Activated CD4-positive, alpha-beta T cell treated with anti-CD3 and anti-CD28 coated beads for 36 hours (primary cell): ENCODE measurements around the gene KIF22. TPM values are rescaled to one million over a fixed set of nuclear protein-coding genes. Genes with fewer than 3 reads are reported as not detected.

Experiments
- ATAC-seq: fragments of 200-7000 bp; cut with Tn5 transposase; one replicate; pipeline ENCODE4 v1.10.0; 2021; ENCODE audit warnings: mild to moderate bottlenecking, moderate library complexity
- CTCF ChIA-PET: fragments of 350-600 bp; sonication (Branson Sonifier 250); formaldehyde crosslinking; loops from one replicate; lab custom pipeline; 2021; ENCODE audit warnings: antibody characterized with exemption; lab: Charles Lee
- POLR2A ChIA-PET: fragments of 350-600 bp; sonication (Branson Sonifier 250); formaldehyde crosslinking; loops from one replicate; lab custom pipeline; 2021; ENCODE audit warnings: antibody characterized with exemption, inconsistent platforms; lab: Charles Lee
- DNase-seq: peaks from one replicate; pipeline ENCODE4 v3.0.0-alpha.2; 2020
- H3K27ac Mint-ChIP-seq: one replicate; pipeline ENCODE4 v1.8.0; 2021; ENCODE audit warnings: mixed read lengths
- H3K27me3 Mint-ChIP-seq: one replicate; pipeline ENCODE4 v1.8.0; 2021; ENCODE audit warnings: mixed read lengths
- H3K36me3 Mint-ChIP-seq: one replicate; pipeline ENCODE4 v1.8.0; 2021; ENCODE audit warnings: low read depth, mixed read lengths
- H3K4me1 Mint-ChIP-seq: one replicate; pipeline ENCODE4 v1.8.0; 2021; ENCODE audit warnings: mixed read lengths
- H3K4me3 Mint-ChIP-seq: one replicate; pipeline ENCODE4 v1.8.0; 2021; ENCODE audit warnings: mild to moderate bottlenecking, moderate library complexity, mixed read lengths
- H3K9me3 Mint-ChIP-seq: one replicate; pipeline ENCODE4 v1.8.0; 2021; ENCODE audit warnings: low read depth, mixed read lengths
- intact Hi-C, 2 experiments: fragments of 100-400 bp; cut with DNase I in 1 of 2; cut with micrococcal nuclease in 1 of 2; formaldehyde crosslinking; loops; one replicate each; pipeline versions ENCODE4 v1.14.2 to v1.15.1; 2022 to 2024; cut with DNase I, micrococcal nuclease
- total RNA-seq, 2 experiments: library from RNA; stranded (reverse); gene quantifications; one replicate each; pipeline ENCODE4 v1.2.3, GENCODE V29; 2021

The KIF22 gene
- total RNA-seq, 2 experiments from 2014 or later = 153 to 168 TPM

DNA sequence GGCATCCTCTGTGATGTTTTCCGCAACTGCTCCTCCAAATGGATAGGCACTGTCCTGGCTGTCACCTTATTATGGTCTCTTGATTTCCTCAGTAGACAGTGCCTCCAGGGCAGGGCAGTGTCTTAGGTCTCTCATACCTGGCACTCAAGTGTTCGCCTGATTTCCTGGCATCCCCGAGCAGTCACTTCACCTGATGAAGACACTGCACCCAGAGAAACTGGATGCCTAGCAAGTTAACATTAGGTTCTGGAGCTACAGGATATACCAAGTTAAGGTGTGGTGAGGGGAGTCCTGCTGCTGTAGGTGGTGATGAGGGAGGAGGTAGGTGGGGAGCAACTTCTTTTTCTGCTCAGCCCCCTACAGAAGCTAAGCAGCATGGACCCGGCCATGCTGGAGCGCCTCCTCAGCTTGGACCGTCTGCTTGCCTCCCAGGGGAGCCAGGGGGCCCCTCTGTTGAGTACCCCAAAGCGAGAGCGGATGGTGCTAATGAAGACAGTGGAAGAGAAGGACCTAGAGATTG lies 11.9 kb downstream of the KIF22 start:
- Mint-ChIP-seq H3K4me1 (peaks cover 16% of the 10 kb centered on the region), H3K27me3 (no peaks in the 10 kb centered on the region), H3K4me3 (no peak overlapping the region), H3K9me3 (no peaks in the 10 kb centered on the region), H3K27ac (peak overlapping the region; percentile 12), H3K36me3 (peaks cover 52% of the 10 kb centered on the region)
- ChIA-PET CTCF (interaction anchor here (0.6 to 3.5 kb wide), 4 partner anchors 12 to 861 kb away, joined by 3 to 23 read pairs (median 8); partner anchors contain the start of gene KIF22), POLR2A (interaction anchor here (0.9 to 4.1 kb wide), 3 partner anchors 9 to 102 kb away, joined by 3 to 21 read pairs (median 4); partner anchors contain the start of gene KIF22)
- ATAC-seq = no peak
- intact Hi-C loops = no loop called here
- DNase-seq = no peak

DNA sequence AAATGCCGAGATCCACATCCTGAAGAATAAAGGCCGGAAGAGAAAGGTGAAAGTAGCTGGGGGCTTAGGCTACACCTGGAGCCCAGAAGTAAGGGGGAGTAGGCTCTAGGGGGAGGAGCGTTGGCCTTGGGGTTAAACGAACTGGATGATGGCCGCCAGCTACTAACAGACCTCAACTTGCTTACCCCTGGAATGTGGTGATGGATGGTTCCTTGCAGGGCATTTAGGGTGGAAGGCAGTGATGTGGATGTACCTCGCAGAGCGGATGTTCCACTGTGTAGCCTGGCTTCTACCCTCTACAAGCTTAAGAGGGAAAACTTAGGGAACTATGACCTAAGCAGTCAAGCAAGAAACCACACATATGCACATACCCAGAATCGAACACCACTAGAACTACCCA lies 13.5 kb downstream of the KIF22 start:
- ChIA-PET POLR2A (interaction anchor here (0.6 to 4.1 kb wide), 6 partner anchors 8 to 379 kb away, joined by 3 to 21 read pairs (median 4); partner anchors contain the start of genes CORO1A, KIF22 and PAGR1), CTCF (interaction anchor here (0.8 to 3.5 kb wide), 7 partner anchors 12 to 158 kb away, joined by 3 to 23 read pairs (median 8); partner anchors contain the start of genes KIF22, PAGR1 and TMEM219)
- Mint-ChIP-seq H3K27me3 (no peaks in the 10 kb centered on the region), H3K4me3 (peak overlapping the region; percentile 99), H3K9me3 (no peaks in the 10 kb centered on the region), H3K36me3 (peaks cover 53% of the 10 kb centered on the region), H3K27ac (peak overlapping the region; percentile 100), H3K4me1 (peaks cover 26% of the 10 kb centered on the region)
- DNase-seq (no peak), ATAC-seq (no peak)
- intact Hi-C loops = no loop called here

DNA sequence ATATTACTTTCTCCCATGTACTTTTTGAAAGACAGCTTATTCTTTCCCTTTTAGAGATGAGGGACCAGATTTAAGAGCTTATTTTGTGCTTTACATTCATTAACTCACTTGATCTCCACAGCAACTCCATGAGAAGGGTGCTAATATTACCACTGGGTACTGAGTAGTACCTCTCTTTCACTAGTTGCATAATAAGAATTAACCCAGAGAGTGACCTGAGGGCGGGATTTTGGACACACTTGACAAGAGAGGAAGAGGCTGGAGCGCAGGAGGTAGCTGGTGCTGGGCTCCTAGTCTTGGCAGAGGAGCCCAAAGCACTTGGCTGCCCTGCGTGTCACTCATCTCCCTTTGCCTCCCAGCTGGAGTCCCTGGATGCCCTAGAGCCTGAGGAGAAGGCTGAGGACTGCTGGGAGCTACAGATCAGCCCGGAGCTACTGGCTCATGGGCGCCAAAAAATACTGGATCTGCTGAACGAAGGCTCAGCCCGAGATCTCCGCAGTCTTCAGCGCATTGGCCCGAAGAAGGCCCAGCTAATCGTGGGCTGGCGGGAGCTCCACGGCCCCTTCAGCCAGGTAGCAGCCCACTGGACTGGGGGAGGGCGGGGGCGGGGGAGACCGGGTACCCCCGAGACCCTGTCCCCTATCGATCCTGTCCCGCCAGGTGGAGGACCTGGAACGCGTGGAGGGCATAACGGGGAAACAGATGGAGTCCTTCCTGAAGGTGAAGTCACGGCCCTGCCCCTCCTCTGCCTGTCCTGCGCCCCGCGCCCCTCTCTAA lies 14.1 kb downstream of the KIF22 start:
- H3K4me1 Mint-ChIP-seq = peaks cover 28% of the 10 kb centered on the region
- peak overlapping the region; percentile 100 for H3K27ac Mint-ChIP-seq
- H3K9me3 Mint-ChIP-seq = no peaks in the 10 kb centered on the region
- no peak for ATAC-seq
- intact Hi-C loops = loop anchor here (1.0 to 5.0 kb wide), 15 partner anchors 12 to 1592 kb away; partner anchors contain the start of genes CDIPT (in 2 of the 2), KIF22 (in 2 of the 2), ALDOA (in 1 of the 2) and FBXL19 (in 1 of the 2)
- CTCF ChIA-PET = interaction anchor here (0.8 to 3.5 kb wide), 7 partner anchors 12 to 157 kb away, joined by 3 to 23 read pairs (median 8); partner anchors contain the start of genes KIF22, PAGR1 and TMEM219
- POLR2A ChIA-PET = interaction anchor here (0.6 to 4.1 kb wide), 7 partner anchors 9 to 378 kb away, joined by 3 to 21 read pairs (median 4); partner anchors contain the start of genes CORO1A, KIF22 and PAGR1
- no peaks in the 10 kb centered on the region for H3K27me3 Mint-ChIP-seq
- peaks cover 52% of the 10 kb centered on the region for H3K36me3 Mint-ChIP-seq
- no peak for DNase-seq
- H3K4me3 Mint-ChIP-seq = peak overlapping the region; percentile 99

DNA sequence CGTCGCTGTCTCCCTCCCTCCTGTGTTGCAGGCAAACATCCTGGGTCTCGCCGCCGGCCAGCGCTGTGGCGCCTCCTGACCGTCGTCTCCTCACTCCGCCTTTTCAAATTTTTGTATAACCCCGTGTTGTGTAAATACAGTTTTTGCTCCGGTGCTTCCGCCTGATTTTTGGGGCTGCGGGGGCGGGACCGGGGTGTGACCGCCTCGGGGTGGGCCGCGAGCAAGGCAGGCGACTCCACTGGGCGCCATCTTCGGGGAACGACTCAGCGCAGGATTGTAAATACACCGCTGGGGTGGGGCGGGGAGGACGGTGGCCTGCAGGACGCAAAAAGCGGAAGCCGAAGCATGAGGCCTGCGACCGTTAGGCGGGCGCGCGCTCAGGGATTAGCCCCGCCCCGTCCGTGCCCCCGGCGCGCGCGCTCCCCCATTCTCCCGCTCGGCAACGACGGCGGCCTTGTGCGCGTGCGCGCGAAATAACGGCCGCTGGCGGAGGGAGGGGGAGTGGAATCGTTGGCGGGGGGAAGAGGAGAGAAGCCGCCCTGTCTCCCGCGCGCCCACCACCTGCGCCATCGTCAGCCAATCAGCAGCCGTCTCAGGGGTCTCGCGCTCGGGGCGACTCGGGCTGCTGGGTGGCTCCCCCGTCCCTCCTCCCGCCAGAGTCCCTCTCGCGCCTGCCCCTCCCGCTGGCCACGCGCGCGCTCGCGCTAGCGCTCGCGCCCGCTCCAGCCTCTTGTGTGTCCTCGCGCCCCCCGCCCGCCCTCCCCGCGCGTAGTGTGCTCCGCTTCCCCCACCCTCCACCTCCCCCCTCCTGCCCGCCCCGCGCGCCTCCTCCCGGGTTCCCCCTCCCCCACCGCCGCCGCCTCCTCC lies 14.9 kb downstream of the KIF22 start:
- no peaks in the 10 kb centered on the region for H3K27me3 Mint-ChIP-seq
- no peaks in the 10 kb centered on the region for H3K9me3 Mint-ChIP-seq
- peaks cover 36% of the 10 kb centered on the region for H3K4me1 Mint-ChIP-seq
- intact Hi-C loops = loop anchor here (1.0 to 5.0 kb wide), 16 partner anchors 11 to 1593 kb away; partner anchors contain the start of genes CDIPT (in 2 of the 2), KIF22 (in 2 of the 2), ALDOA (in 1 of the 2) and FBRS (in 1 of the 2)
- CTCF ChIA-PET = interaction anchor here (1.6 to 3.5 kb wide), 5 partner anchors 11 to 104 kb away, joined by 8 to 39 read pairs (median 13); partner anchors contain the start of genes KIF22 and PAGR1
- H3K36me3 Mint-ChIP-seq = peaks cover 60% of the 10 kb centered on the region
- POLR2A ChIA-PET = interaction anchor here (0.5 to 4.1 kb wide), 4 partner anchors 15 to 73 kb away, joined by 3 to 21 read pairs (median 4); partner anchors contain the start of gene KIF22
- ATAC-seq = peak; percentile 64
- H3K4me3 Mint-ChIP-seq = peak overlapping the region; percentile 99
- H3K27ac Mint-ChIP-seq = peak overlapping the region; percentile 100
- DNase-seq = peak; percentile 99

DNA sequence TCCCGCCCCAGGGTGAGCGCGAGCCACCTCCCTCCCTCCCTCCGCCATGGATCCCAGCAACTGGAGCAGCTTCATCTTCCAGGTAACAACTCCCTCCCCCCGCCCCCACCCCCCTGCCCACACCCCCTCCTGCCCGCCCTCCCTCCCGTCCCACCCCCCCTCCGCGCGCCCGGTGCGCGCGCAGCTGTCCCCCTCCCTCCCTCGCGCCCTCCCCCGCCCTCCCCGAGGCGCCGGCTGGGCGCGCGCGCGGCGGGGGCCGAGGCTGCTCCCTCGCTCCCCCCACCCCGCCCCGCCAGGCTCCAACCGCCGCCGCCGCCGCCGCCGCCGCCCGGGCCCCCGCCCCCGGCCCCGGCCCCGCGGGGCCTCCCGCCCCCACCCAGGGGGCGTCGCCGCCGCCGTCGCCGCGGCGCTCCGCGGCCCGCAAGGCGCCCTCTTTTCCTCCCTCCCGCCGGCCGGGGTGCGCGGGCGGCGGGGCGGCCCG lies 15.6 kb downstream of the KIF22 start, which contains the start of gene MAZ:
Gene MAZ (plus strand): TSS at position 431 of the 481 bp plus-strand sequence. CDS start 173 bp downstream, outside the sequence.
- peak within 1 kb of the TSS; percentile 100 for H3K27ac Mint-ChIP-seq
- DNase-seq (no peak), ATAC-seq (no peak)
- H3K9me3 Mint-ChIP-seq = no peaks in the 10 kb centered on the region
- peaks cover 43% of the 10 kb centered on the region for H3K4me1 Mint-ChIP-seq
- intact Hi-C loops = loop anchor here in 1 of 2 experiments (2.0 to 5.0 kb wide), 5 partner anchors 853 to 1594 kb away; partner anchors contain the start of genes FBRS, FBXL19, SBK1 and TUFM
- ChIA-PET POLR2A (interaction anchor here (0.5 to 3.0 kb wide), 3 partner anchors 10 to 21 kb away, joined by 4 to 36 read pairs (median 4); partner anchors contain the start of gene PAGR1), CTCF (interaction anchor here (2.9 to 3.5 kb wide), 2 partner anchors 11 to 42 kb away, joined by 39 to 50 read pairs; partner anchors contain the start of gene PAGR1)
- H3K27me3 Mint-ChIP-seq = no peaks in the 10 kb centered on the region
- H3K4me3 Mint-ChIP-seq = peak within 1 kb of the TSS; percentile 99
- H3K36me3 Mint-ChIP-seq = peaks cover 61% of the 10 kb centered on the region

DNA sequence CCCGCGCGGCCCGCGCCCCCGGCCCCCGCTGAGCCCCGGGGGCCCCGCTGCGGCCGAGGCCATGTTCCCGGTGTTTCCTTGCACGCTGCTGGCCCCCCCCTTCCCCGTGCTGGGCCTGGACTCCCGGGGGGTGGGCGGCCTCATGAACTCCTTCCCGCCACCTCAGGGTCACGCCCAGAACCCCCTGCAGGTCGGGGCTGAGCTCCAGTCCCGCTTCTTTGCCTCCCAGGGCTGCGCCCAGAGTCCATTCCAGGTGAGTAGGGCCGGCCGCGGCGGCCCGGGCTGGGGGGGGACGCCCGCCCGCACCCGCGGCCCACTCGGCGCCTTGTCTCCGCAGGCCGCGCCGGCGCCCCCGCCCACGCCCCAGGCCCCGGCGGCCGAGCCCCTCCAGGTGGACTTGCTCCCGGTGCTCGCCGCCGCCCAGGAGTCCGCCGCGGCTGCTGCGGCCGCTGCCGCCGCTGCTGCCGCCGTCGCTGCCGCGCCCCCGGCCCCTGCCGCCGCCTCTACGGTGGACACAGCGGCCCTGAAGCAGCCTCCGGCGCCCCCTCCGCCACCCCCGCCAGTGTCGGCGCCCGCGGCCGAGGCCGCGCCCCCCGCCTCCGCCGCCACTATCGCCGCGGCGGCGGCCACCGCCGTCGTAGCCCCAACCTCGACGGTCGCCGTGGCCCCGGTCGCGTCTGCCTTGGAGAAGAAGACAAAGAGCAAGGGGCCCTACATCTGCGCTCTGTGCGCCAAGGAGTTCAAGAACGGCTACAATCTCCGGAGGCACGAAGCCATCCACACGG lies 16.3 kb downstream of the KIF22 start:
- Mint-ChIP-seq H3K27me3 (no peaks in the 10 kb centered on the region), H3K4me1 (peaks cover 48% of the 10 kb centered on the region), H3K36me3 (peaks cover 55% of the 10 kb centered on the region), H3K27ac (peak overlapping the region; percentile 87), H3K4me3 (peak overlapping the region; percentile 90), H3K9me3 (no peaks in the 10 kb centered on the region)
- intact Hi-C loops = loop anchor here (1.0 to 5.0 kb wide), 9 partner anchors 9 to 1595 kb away; partner anchors contain the start of genes FBRS (in 1 of the 2), FBXL19 (in 1 of the 2), PAGR1 (in 1 of the 2) and SBK1 (in 1 of the 2)
- ChIA-PET POLR2A (interaction anchor here (0.8 to 3.0 kb wide), 10 partner anchors 10 to 844 kb away, joined by 3 to 36 read pairs (median 5); partner anchors contain the start of genes ALDOA, MVP, PAGR1 and PRR14), CTCF (interaction anchor here (1.0 to 3.5 kb wide), 7 partner anchors 10 to 166 kb away, joined by 3 to 50 read pairs (median 7); partner anchors contain the start of genes CDIPT, KIF22, PAGR1 and TAOK2)
- no peak for ATAC-seq
- peak; percentile 82 for DNase-seq

DNA sequence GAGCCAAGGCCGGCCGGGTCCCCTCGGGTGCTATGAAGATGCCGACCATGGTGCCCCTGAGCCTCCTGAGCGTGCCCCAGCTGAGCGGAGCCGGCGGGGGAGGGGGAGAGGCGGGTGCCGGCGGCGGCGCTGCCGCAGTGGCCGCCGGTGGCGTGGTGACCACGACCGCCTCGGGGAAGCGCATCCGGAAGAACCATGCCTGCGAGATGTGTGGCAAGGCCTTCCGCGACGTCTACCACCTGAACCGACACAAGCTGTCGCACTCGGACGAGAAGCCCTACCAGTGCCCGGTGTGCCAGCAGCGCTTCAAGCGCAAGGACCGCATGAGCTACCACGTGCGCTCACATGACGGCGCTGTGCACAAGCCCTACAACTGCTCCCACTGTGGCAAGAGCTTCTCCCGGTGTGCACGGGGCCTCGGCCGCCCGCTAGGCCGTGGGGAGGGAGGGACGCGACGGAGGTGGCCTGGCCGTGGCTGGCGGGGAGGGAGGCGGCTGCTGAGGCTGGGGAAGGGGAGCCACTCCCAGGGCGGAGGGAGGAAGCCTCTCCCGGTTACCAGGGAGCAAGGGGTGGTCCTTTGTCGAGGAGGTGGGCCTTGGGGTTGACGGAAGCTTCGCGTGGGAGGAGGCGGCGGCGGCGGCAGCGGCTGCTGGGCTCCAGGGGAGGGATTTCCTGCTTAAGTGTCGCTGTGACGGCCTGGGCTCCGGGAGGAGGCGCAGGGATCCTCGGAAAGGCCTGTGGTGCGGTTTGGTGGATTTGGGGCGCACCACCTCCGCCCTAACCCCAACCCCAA lies 17.1 kb downstream of the KIF22 start:
- H3K4me1 Mint-ChIP-seq = peaks cover 55% of the 10 kb centered on the region
- H3K27me3 Mint-ChIP-seq = no peaks in the 10 kb centered on the region
- POLR2A ChIA-PET = interaction anchor here (0.6 to 3.0 kb wide), 12 partner anchors 9 to 843 kb away, joined by 3 to 36 read pairs (median 4); partner anchors contain the start of genes ALDOA, KIF22, MVP and PAGR1
- H3K9me3 Mint-ChIP-seq = no peaks in the 10 kb centered on the region
- peak; percentile 94 for DNase-seq
- intact Hi-C loops = loop anchor here (1.0 to 5.0 kb wide), 10 partner anchors 9 to 1595 kb away; partner anchors contain the start of genes FBRS (in 1 of the 2), FBXL19 (in 1 of the 2), PAGR1 (in 1 of the 2) and SBK1 (in 1 of the 2)
- peak; percentile 38 for ATAC-seq
- peaks cover 50% of the 10 kb centered on the region for H3K36me3 Mint-ChIP-seq
- peak overlapping the region; percentile 90 for H3K4me3 Mint-ChIP-seq
- CTCF ChIA-PET = interaction anchor here (0.9 to 3.5 kb wide), 13 partner anchors 9 to 166 kb away, joined by 3 to 50 read pairs (median 6); partner anchors contain the start of genes ASPHD1, CDIPT, KIF22 and PAGR1
- peak overlapping the region; percentile 95 for H3K27ac Mint-ChIP-seq

DNA sequence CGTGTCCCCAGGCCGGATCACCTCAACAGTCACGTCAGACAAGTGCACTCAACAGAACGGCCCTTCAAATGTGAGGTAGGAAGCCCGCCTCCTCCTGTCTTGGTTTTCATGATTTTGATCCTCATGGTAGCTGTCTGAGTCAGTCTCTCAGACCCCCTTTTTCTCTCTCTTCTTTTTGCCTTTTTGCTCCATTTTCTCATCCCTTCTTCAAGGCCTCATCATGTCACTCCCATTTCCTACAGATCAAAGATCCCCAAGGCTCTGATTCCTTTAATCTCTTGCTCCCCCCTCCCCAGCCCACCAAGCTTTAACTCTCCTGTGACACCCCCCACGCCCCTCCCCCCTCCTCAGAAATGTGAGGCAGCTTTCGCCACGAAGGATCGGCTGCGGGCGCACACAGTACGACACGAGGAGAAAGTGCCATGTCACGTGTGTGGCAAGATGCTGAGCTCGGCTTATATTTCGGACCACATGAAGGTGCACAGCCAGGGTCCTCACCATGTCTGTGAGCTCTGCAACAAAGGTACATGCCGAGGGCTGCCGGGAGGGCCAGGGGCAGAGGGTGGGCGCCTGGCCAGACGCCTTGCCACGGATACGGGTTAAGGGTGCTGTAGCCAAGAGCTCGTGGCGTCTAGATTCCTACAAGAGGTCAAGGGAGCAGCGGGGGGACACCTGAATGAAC lies 17.8 kb downstream of the KIF22 start:
- ChIA-PET CTCF (interaction anchor here (0.9 to 3.5 kb wide), 13 partner anchors 9 to 165 kb away, joined by 3 to 50 read pairs (median 6); partner anchors contain the start of genes ASPHD1, CDIPT, PAGR1 and TAOK2), POLR2A (interaction anchor here (0.6 to 3.0 kb wide), 10 partner anchors 8 to 257 kb away, joined by 4 to 36 read pairs (median 6); partner anchors contain the start of genes ALDOA, KIF22, MVP and PAGR1)
- peak; percentile 8 for ATAC-seq
- H3K4me1 Mint-ChIP-seq = peaks cover 56% of the 10 kb centered on the region
- H3K4me3 Mint-ChIP-seq = peak overlapping the region; percentile 90
- no peaks in the 10 kb centered on the region for H3K27me3 Mint-ChIP-seq
- H3K9me3 Mint-ChIP-seq = no peaks in the 10 kb centered on the region
- H3K27ac Mint-ChIP-seq = peak overlapping the region; percentile 95
- peaks cover 47% of the 10 kb centered on the region for H3K36me3 Mint-ChIP-seq
- intact Hi-C loops = loop anchor here (2.0 to 5.0 kb wide), 5 partner anchors 108 to 1596 kb away; partner anchors contain the start of genes FBXL19 (in 1 of the 2), SBK1 (in 1 of the 2), TUFM (in 1 of the 2) and XPO6 (in 1 of the 2)
- DNase-seq = peak; percentile 62
